B cell (primary cell): ENCODE measurements around the gene NSF. TPM values are rescaled to one million over a fixed set of nuclear protein-coding genes. Genes with fewer than 3 reads are reported as not detected.

ENCODE experiments used
- ATAC-seq: fragments of 200-7000 bp; cut with Tn5 transposase; one replicate; pipeline ENCODE4 v1.10.0; 2021; ENCODE audit warnings: low read depth, mild to moderate bottlenecking, moderate number of reproducible peaks, moderate library complexity
- CTCF ChIA-PET: fragments of 350-600 bp; sonication (Branson Sonifier 250); formaldehyde crosslinking; loops from one replicate; lab custom pipeline; 2021; ENCODE audit warnings: antibody characterized with exemption, inconsistent platforms; lab: Charles Lee
- POLR2A ChIA-PET: fragments of 350-600 bp; sonication (Branson Sonifier 250); formaldehyde crosslinking; loops from one replicate; lab custom pipeline; 2021; ENCODE audit warnings: antibody characterized with exemption; lab: Charles Lee
- DNase-seq: peaks from one replicate; pipeline ENCODE4 v3.0.0; 2013
- H2AFZ ChIP-seq: 2 replicates; pipeline ENCODE4 v1.6.1; 2012; ENCODE audit warnings: mild to moderate bottlenecking, low read depth, low read length; ENCODE audit not compliant: insufficient read depth, poor library complexity, severe bottlenecking
- H3K27ac ChIP-seq, 2 donors: 1 replicate in 1 of 2; 2 replicates in 1 of 2; pipeline ENCODE4 v1.5.1; 2012 to 2013; ENCODE audit warnings: low read length in 2 of 2, mild to moderate bottlenecking in 2 of 2, moderate library complexity in 1 of 2
- H3K27me3 ChIP-seq, 4 experiments: fragments of 200-600 bp in 1 of 4; sonication (generic) in 1 of 4; replicated peaks in 1 of 4; 1 replicate in 2 of 4; 2 replicates in 2 of 4; pipeline versions ENCODE4 v1.6.1 to v1.7.0; 2013 to 2016; ENCODE audit warnings: low read length in 3 of 4, mild to moderate bottlenecking in 2 of 4, mixed read lengths in 1 of 4, moderate library complexity in 1 of 4; ENCODE audit not compliant: insufficient read depth in 4 of 4, control insufficient read depth in 3 of 4; ENCODE audit errors: control extremely low read depth in 1 of 4
- H3K36me3 ChIP-seq, 2 experiments: replicated peaks in 1 of 2; 1 replicate in 1 of 2; 2 replicates in 1 of 2; pipeline versions ENCODE4 v1.6.1 to v1.7.1; 2013; ENCODE audit warnings: low read length in 1 of 2; ENCODE audit not compliant: insufficient read depth in 2 of 2, control insufficient read depth in 1 of 2; ENCODE audit errors: control extremely low read depth in 1 of 2, extremely low read depth in 1 of 2
- H3K4me1 ChIP-seq, 2 donors: fragments of 200-600 bp in 1 of 2; sonication (generic) in 1 of 2; 1 replicate in 1 of 2; 2 replicates in 1 of 2; pipeline versions ENCODE4 v1.5.1 to v1.6.1; 2013 to 2017; ENCODE audit warnings: low read length in 2 of 2; ENCODE audit not compliant: control insufficient read depth in 2 of 2, insufficient read depth in 2 of 2
- H3K4me2 ChIP-seq: replicated peaks from 2 replicates; pipeline ENCODE3; 2012; ENCODE audit warnings: mild to moderate bottlenecking, low read depth, low read length; ENCODE audit not compliant: poor library complexity, severe bottlenecking
- H3K4me3 ChIP-seq, 5 experiments: fragments of 200-600 bp in 1 of 5; sonication (generic) in 1 of 5; 1 replicate in 3 of 5; 2 replicates in 2 of 5; pipeline versions ENCODE4 v1.5.1 to v1.7.0; 2011 to 2016; ENCODE audit warnings: low read length in 4 of 5, mild to moderate bottlenecking in 4 of 5, low read depth in 2 of 5, control low read depth in 1 of 5, moderate library complexity in 1 of 5; ENCODE audit not compliant: insufficient read depth in 1 of 5; ENCODE audit errors: control extremely low read depth in 1 of 5, extremely low read depth in 1 of 5
- H3K79me2 ChIP-seq: fragments of 200-600 bp; sonication (generic); one replicate; pipeline ENCODE4 v1.6.0; 2016; ENCODE audit warnings: low read length; ENCODE audit not compliant: control insufficient read depth, insufficient read depth
- H3K9ac ChIP-seq: fragments of 200-600 bp; sonication (generic); 2 replicates; pipeline ENCODE4 v1.6.1; 2017; ENCODE audit warnings: mild to moderate bottlenecking, low read length, moderate library complexity
- H3K9me3 ChIP-seq, 3 donors: one replicate each; pipeline versions ENCODE4 v1.6.1 to v1.7.1; 2013; ENCODE audit warnings: low read length in 2 of 3; ENCODE audit not compliant: control insufficient read depth in 2 of 3, insufficient read depth in 1 of 3; ENCODE audit errors: control extremely low read depth in 1 of 3
- H4K20me1 ChIP-seq: 2 replicates; pipeline ENCODE4 v1.6.0; 2012; ENCODE audit warnings: mild to moderate bottlenecking, low read length; ENCODE audit not compliant: insufficient read depth, control insufficient read depth, poor library complexity, severe bottlenecking
- H3K27ac Mint-ChIP-seq: one replicate; pipeline ENCODE4 v1.8.0; 2021; ENCODE audit warnings: mixed read lengths
- H3K27me3 Mint-ChIP-seq: one replicate; pipeline ENCODE4 v1.8.0; 2021; ENCODE audit warnings: mixed read lengths
- H3K4me1 Mint-ChIP-seq: one replicate; pipeline ENCODE4 v1.8.0; 2021; ENCODE audit warnings: mixed read lengths
- H3K4me3 Mint-ChIP-seq: one replicate; pipeline ENCODE4 v1.8.0; 2021; ENCODE audit warnings: mixed read lengths
- H3K9me3 Mint-ChIP-seq: one replicate; pipeline ENCODE4 v1.8.0; 2022; ENCODE audit warnings: mixed read lengths; ENCODE audit not compliant: insufficient read depth
- EZH2 ChIP-seq: IDR thresholded peaks from 2 replicates; pipeline ENCODE4 v1.6.1; 2012; ENCODE audit warnings: borderline replicate concordance, low read depth, mild to moderate bottlenecking, moderate library complexity, low read length; ENCODE audit not compliant: insufficient read depth, poor library complexity, severe bottlenecking
- WGBS: methylation state at CpG from one replicate; pipeline ENCODE4 v1.1.5; 2013; ENCODE audit warnings: missing lambda C conversion rate; ENCODE audit not compliant: insufficient coverage; 5-methylcytosine and 5-hydroxymethylcytosine counted together
- intact Hi-C: fragments of 100-400 bp; cut with micrococcal nuclease; formaldehyde crosslinking; loops from one replicate; pipeline ENCODE4 v1.10.0; 2022
- polyA plus RNA-seq: library from polyadenylated mRNA; depleted of rRNA; stranded (reverse); fragments of >200 nt; gene quantifications from 2 replicates; pipeline ENCODE4 v1.2.3, GENCODE V29; 2012
- total RNA-seq, 2 donors: library from RNA; stranded (reverse); fragments of 120-200 nt in 1 of 2; gene quantifications; 1 replicate in 1 of 2; 2 replicates in 1 of 2; pipeline versions ENCODE4 v1.2.3 to v1.2.4, GENCODE V29; 2013 to 2022
- TF ChIP-seq, protein P1 (sequence below): fragments of 200-600 bp; IDR thresholded peaks from one replicate; pipeline ENCODE4 v1.8.0; 2022; ENCODE audit warnings: antibody characterized with exemption, mild to moderate bottlenecking

The NSF gene
- total and polyA plus RNA-seq, 2 donors (not counting 1 experiment from before 2014, with no cell fraction given): 10.9 to 91.0 TPM

DNA sequence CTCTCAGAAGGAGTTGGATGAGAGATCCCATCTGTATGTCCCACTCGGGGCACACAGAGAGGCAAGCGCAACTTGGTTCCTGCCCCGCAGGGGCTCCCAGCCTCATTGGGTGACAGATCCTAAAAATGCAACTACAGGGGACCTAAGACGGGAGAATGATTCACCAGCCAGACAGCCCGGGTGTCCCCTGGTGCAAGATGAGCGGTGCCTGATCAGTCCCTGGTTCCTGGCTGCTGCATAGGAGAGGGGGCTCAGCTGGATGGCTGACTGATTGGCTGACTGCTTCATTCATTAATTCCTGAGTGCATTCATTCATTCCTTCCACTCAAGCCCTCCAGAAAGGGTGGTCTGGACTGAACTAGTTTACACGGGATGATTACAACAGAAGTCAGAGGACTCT is 206.1 kb downstream of the NSF start:
- Histone ChIP-seq H3K79me2 (no peaks in the 10 kb centered on the region), H3K4me2 (no peak overlapping the region), H4K20me1 (no peaks in the 10 kb centered on the region), H3K9ac (no peak overlapping the region), H3K27ac (no peak overlapping the region), H2AFZ (no peak overlapping the region), H3K27me3 (peaks cover 0 to 12% (median 2%) of the 10 kb centered on the region in 4 experiments), H3K36me3 (no peaks in the 10 kb centered on the region), H3K4me1 (no peaks in the 10 kb centered on the region), H3K4me3 (no peak overlapping the region), H3K9me3 (peaks cover 0 to 5% (median 0%) of the 10 kb centered on the region in 3 donors)
- no peak overlapping the region for H3K4me3 Mint-ChIP-seq
- ChIA-PET POLR2A (no interaction called here), CTCF (no interaction called here)
- intact Hi-C loops: no loop called here
- no peaks in the 10 kb centered on the region for H3K4me1 Mint-ChIP-seq
- TF ChIP-seq, protein P1, sequence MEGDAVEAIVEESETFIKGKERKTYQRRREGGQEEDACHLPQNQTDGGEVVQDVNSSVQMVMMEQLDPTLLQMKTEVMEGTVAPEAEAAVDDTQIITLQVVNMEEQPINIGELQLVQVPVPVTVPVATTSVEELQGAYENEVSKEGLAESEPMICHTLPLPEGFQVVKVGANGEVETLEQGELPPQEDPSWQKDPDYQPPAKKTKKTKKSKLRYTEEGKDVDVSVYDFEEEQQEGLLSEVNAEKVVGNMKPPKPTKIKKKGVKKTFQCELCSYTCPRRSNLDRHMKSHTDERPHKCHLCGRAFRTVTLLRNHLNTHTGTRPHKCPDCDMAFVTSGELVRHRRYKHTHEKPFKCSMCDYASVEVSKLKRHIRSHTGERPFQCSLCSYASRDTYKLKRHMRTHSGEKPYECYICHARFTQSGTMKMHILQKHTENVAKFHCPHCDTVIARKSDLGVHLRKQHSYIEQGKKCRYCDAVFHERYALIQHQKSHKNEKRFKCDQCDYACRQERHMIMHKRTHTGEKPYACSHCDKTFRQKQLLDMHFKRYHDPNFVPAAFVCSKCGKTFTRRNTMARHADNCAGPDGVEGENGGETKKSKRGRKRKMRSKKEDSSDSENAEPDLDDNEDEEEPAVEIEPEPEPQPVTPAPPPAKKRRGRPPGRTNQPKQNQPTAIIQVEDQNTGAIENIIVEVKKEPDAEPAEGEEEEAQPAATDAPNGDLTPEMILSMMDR: no peak
- no peak for TF ChIP-seq EZH2
- DNase-seq (no peak), ATAC-seq (no peak)
- no peak overlapping the region for H3K27ac Mint-ChIP-seq
- peaks cover 46% of the 10 kb centered on the region for H3K27me3 Mint-ChIP-seq
- H3K9me3 Mint-ChIP-seq: no peaks in the 10 kb centered on the region
- 85% methylated on average over 6 of the region's 7 CpGs for WGBS

DNA sequence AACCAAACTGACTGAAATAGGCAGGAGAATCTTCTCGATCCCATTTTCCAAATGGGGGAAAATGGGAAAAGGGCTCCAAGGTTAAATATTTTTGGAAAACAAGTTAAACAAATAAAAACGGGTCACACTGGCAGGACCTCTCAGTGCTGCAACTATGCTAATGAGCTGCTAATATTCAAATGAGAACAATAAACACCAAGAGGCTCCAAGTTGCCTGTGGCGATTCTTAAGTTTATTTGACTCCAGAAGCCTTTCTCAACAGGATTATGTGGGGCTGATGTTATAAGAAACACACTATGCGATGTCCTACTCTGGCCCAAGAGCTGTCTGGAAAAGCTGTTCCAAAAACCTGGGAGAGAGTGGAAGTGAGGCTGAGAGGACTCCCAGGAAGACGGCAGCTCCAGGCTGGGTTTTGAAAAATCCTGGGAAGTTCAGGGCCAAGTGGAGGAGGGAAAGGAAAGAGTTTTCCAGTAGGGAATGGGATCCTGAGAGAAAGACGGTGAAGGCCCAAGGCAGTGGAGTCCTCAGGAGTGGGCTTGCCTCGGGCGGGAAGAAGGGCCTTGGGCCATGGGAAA is 206.6 kb downstream of the NSF start:
- 91% methylated on average over 6 of the region's 8 CpGs for WGBS
- H3K27ac ChIP-seq: no peak overlapping the region
- no peak for TF ChIP-seq EZH2
- TF ChIP-seq, protein P1: no peak
- no peaks in the 10 kb centered on the region for H3K36me3 ChIP-seq
- H3K4me1 ChIP-seq: no peaks in the 10 kb centered on the region
- no peak overlapping the region for H3K9ac ChIP-seq
- ChIA-PET POLR2A (no interaction called here), CTCF (no interaction called here)
- H3K27me3 Mint-ChIP-seq: peaks cover 41% of the 10 kb centered on the region
- H3K4me1 Mint-ChIP-seq: no peaks in the 10 kb centered on the region
- intact Hi-C loops: no loop called here
- H3K4me3 ChIP-seq: no peak overlapping the region
- peaks cover 0 to 12% (median 2%) of the 10 kb centered on the region in 4 experiments for H3K27me3 ChIP-seq
- H4K20me1 ChIP-seq: no peaks in the 10 kb centered on the region
- H3K9me3 ChIP-seq: peaks cover 0 to 5% (median 0%) of the 10 kb centered on the region in 3 donors
- no peaks in the 10 kb centered on the region for H3K79me2 ChIP-seq
- H3K27ac Mint-ChIP-seq: no peak overlapping the region
- H3K9me3 Mint-ChIP-seq: no peaks in the 10 kb centered on the region
- ATAC-seq (no peak), DNase-seq (no peak)
- H3K4me3 Mint-ChIP-seq: no peak overlapping the region
- no peak overlapping the region for H2AFZ ChIP-seq
- no peak overlapping the region for H3K4me2 ChIP-seq
